Left hindlimb (tissue), 1 donor: Measurements from ENCODE around the gene ARHGEF1.
"Not testable (repeated sequence)": the region's sequence is repeated elsewhere in the genome, so short reads cannot be mapped to it uniquely, and the experiment has no call there.

Experiments used
- DNase-seq: peaks from one replicate; pipeline ENCODE4 v3.0.0-alpha.2; 2018

Gene ARHGEF1

DNA sequence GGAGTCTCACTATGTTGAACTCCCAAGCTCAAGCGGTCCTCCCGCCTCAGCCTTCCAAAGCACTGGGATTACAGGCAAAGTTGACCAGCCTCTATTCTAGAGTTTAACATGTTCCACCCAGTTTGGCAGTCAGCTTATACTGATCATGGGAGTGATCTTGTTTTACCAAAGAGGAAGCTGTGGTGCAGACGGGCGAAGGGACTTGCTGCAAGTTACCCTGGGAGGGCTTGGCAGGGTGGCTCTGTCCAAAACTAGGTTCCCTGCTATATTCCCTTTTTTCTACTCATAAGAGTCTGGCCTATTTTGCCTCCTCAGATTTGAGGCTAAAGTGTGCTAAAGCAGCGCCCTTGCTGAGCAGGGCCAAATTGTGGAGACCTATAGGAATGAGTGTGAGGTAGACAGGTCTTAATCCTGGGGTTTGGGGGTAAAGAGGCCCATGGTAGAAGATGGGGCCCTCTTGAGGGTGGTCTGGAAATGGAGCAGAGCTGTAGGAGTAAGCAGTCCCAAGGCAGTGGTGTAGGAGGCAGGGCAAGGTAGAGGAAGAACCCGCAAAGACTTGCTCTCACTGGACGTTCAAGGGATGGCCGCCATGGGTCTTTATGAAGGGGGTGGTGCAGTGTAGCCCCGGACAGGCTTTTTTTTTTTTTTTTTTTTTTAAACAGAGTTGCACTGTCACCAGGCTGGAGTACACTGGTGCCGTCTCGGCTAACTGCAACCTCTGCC, 19.6 kb upstream of the ARHGEF1 start:
- no peak for DNase-seq

GRCh38 chr19:41864374-41864773, 18.6 kb upstream of the ARHGEF1 start:
- no peak for DNase-seq

GRCh38 chr19:41866284-41866683, 16.7 kb upstream of the ARHGEF1 start:
- no peak for DNase-seq

DNA sequence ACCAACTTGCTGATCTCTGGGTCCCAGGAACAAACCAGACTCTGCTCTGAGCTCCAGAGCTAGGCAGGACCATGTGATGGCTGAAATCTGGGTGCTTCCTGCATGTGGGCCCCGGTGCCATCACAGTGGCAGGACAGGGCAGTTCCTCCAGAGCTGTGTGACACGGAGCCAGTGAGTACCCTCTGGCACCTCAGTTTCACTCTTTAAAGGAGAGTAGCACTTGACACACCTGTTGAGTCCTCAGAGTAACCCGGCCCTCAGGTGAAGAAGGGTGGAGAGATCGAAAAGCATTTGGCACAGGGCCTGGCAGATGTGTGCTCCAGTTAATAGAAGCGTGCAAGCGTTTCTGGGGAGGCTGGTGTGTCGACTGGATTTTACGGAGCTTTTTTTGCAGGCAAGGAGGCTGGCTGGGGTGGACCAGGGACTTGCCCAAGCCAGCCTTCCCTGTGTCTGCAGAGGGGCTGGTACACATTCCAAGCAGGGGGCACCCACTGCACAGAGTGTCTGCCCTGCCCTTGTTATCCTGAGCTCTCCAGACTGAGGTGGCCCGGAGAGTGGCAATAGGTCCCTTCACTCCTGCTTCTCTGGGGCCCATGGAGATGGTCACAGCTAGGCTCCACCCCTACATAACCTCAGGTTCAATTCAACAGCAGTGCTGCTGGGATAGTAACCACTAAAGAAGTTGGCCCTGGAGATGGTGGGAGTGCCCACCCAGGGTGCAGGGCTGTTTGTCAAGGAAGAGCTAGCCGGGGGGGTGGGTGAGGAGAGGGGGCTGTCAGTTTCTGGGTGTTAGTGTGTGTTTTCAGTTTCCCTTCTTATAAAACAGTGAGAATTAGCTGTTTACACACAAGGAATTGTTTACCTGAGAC, 14.6 kb upstream of the ARHGEF1 start:
- no peak for DNase-seq

- DNase-seq = no peak
Observed at GRCh38 chr19:41868989-41869300, 14.0 kb upstream of the ARHGEF1 start.

DNA sequence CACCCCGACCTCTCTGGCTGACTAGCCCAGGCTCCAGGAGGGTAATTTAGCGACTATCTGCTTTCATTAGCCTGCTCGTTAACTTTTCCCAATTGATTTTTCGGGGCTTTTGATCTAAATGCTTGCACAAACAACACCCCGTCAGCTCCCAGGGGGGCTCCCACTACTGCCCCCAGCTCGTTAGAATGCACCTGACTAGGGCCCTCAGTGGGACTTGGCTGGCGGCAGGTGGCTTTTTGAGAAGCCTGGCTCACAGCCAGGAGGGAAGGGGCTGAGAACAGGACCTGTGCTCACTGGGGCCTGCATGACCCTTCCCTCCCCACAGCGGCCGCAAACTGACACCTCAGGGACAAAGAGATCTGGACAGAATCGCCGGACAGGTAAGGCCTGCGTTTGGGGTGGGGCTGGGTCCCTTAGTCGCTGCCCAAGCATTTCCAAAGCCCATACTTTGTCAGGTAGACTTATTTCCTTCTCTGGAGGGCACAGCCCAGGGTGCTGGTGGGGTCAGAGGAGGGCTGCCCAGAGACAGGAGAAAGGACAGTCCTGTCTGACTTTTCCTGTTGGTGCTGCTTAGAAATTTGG, 13.5 kb upstream of the ARHGEF1 start:
- DNase-seq = no peak

DNA sequence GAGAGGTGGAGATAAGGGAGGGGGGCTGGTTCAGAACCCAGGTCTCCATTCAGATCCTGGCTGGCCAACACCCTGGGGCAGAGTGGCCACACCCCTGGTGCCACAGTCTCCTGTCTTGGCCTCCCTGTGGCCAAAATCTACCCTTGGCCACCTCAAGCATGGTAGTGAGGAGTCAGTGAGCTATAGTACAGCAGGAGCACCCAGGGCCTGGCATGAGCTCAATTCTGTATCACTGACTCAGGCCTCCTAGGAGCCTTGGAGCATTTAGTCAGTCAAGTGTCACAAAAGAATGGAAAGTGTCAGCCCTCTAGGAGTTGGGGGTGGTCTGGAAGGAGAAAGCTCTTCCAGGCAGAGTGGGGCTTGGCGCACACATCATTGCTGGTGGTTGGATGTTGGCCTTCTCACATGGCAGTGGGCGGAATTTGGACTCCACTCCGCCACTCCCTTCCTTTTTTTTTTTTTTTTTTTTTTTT, 12.5 kb upstream of the ARHGEF1 start:
- no peak for DNase-seq

- no peak for DNase-seq
Observed at GRCh38 chr19:41871573-41872383, 11.2 kb upstream of the ARHGEF1 start.

GRCh38 chr19:41872384-41872774, 10.6 kb upstream of the ARHGEF1 start:
- DNase-seq = no peak

GRCh38 chr19:41872775-41873647, 10.0 kb upstream of the ARHGEF1 start:
- DNase-seq = no peak

GRCh38 chr19:41875973-41876372, 7.0 kb upstream of the ARHGEF1 start:
- not testable (repeated sequence) for DNase-seq

DNA sequence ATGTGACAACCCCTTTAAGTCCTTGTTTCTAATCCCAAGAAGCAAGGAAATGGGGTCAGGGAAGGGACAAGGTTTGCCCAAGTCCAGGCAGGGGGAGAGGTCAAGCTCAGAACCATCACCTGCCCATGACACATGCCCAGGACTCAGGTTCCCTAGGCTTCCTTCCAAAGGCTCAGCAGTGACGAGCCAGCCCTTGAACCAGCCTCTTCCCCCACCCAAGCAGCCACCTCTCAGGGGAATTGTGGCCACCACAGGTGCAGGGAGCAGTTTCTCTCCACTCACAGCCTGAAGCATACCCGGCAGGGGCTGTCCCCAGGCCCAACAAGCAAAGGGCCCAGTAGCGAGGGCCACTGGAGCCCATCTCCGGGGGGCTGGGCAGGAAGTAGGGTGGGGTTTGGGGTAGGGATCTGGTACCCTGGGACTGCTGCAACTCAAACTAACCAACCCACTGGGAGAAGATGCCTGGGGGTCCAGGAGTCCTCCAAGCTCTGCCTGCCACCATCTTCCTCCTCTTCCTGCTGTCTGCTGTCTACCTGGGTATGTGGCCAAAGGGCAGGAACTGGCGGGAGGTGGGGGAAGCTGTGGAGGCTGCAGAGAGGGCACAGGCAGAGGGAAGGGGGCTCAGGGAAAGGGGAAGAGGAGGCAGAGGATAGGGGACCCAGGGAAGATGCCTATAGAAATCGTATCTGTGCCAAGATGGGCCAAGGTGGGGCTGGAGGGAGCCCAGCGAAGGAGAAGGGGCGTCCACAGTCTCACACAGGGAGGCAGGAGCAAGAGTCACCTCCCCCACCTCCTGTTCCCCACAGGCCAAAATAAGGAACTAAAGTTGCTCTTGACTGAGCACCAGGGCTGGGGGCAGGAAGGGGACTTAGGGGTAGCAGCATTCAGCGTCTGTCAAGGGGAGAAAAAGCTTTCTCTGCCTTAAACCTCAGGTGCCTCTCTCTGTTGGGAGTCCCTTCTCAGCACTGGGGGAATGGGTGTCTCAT, 5.8 kb upstream of the ARHGEF1 start, which contains the start of gene CD79A:
TSS of gene CD79A (plus strand) at position 433 of the 986 bp plus-strand sequence. CDS start at position 459, 26 bp downstream.
- no peak for DNase-seq

DNA sequence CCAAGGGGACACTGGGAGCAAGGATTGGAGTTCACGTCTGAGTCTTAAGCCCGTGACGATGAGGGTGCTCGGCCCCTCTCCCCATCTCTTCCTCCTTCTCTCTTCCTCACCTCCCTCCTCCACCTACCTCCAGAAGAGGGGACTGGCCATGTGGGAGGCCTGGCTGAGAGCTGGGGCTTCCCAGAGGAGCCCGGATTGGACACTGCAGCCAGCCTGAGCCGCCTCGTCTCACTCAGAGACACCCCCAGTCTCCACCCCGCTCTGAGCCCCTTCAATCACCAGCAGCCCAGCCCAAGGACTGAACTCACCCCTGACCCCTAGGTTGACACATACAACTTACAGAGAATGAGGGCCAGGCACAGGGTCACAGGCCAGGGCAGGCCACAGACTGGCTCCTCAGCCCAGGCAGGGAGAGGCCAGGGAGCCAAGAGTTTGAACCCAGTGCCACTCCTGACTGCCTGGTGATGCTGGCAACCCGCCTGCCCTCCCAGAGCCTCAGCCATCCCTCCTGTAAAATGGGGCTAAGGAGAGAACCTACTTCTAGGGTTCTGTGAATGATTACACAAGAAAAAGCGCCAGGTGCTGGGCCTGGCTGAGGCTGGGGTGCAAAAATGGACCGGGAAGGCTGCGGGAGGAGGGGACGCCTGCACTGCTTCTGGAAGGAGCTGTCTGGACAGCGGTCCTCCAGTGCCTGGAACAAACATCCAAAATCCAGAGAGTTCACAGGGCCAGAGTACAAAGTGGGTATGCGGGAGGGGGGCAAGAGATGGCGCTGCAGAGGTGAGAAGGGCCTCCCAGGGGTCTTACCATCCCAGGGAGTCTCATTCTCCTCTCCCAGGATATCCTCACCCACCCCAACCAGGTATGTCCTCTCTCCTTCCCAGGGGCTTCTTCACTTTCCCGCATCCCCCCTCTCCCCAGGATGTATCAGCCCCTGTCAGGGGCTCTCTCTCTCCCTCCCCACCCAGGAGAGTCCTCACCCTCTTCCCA, 4.8 kb upstream of the ARHGEF1 start:
- DNase-seq = no peak

DNA sequence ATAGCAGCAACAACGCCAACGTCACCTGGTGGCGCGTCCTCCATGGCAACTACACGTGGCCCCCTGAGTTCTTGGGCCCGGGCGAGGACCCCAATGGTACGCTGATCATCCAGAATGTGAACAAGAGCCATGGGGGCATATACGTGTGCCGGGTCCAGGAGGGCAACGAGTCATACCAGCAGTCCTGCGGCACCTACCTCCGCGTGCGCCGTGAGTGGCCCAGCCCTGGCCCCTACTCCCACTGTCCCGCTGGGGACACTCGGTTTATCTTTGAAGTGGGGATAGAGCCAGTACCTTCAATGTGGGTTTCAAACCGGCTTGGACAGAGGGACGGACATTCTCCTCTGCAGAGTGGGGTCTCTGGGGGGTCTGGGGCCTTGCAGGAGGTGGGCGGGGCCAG, 3.9 kb upstream of the ARHGEF1 start:
- DNase-seq = no peak

- no peak for DNase-seq
Observed at GRCh38 chr19:41879670-41880328, 3.2 kb upstream of the ARHGEF1 start.

DNA sequence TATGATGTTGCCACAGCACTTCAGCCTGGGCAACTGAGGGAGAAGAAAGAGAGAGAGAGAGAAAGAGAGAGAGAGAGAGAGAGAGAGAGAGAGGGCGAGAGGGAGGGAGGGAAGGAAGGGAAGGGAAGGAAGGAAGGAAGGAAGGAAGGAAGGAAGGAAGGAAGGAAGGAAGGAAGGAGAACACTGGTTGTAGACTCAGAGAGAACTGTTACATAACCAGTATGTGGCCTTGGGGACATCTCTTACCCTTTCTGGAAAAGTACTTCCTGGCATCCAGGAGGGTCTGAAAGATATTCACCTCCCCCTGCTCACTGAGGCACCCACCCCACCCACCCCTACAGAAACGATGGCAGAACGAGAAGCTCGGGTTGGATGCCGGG, 2.7 kb upstream of the ARHGEF1 start:
- DNase-seq = no peak

- no peak for DNase-seq
Observed at GRCh38 chr19:41883463-41883820, 458 bp downstream of the ARHGEF1 start.

DNA sequence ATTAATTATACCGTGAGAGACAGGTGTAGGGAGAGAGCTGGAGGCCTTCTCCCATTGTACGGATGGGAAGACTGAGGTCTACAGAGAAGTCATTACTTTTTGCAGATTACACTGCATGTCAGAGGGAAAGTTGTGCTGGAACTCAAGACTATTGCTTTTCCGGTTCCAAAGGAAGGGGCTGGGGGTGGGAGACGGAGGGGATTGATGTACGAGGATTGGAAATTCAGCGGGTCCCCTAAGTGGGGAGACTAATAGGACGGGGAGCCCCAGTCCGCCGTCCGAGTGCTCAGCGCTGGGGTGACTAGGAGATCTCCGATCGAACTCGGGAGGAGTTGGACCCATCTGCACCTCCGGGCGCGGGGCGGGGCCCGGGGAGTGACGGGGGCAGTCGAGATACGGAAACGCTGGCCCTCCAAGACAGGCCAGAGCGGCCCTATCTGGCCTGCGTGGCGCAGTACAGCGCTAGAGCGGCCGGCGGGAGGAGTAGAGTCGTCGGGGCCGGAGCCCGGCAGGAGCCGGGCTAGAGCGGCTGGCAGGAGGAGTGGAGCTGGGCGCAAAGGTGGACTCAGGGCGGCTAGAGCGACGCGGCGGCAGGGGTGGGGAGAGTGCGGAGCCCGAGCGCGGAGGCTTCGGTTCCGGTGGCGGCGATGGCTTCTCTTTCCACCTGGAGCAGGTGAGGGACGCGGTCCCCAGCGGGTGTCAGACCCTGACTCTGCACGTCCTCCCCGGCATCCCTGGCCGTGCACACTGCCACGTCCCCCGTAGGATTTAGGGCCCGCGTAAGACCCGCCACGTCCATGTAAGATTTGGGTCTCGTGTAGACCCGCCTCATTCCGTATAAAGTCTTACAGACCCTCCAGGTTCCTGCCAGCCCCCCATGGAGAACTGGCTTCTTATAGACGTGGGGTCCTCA, 1.1 kb downstream of the ARHGEF1 start:
- DNase-seq = peak; percentile 96
